ES-I3 (cell line): ENCODE data around the gene WNK1.

ENCODE experiments used
- H3K36me3 ChIP-seq: 2 replicates; pipeline ENCODE4 v1.6.1; 2013; ENCODE audit warnings: mild to moderate bottlenecking, low read length, control low read depth, moderate library complexity; ENCODE audit not compliant: insufficient read depth
- H3K4me1 ChIP-seq: 2 replicates; pipeline ENCODE4 v1.6.1; 2013; ENCODE audit warnings: mild to moderate bottlenecking, control low read depth, low read length; ENCODE audit not compliant: insufficient read depth
- H3K9ac ChIP-seq: 2 replicates; pipeline ENCODE4 v1.6.1; 2013; ENCODE audit warnings: low read depth, mild to moderate bottlenecking, low read length, moderate library complexity
- H3K9me3 ChIP-seq: 2 replicates; pipeline ENCODE4 v1.6.1; 2013; ENCODE audit warnings: mild to moderate bottlenecking, low read length, moderate library complexity; ENCODE audit not compliant: control insufficient read depth, insufficient read depth

WNK1 gene

DNA sequence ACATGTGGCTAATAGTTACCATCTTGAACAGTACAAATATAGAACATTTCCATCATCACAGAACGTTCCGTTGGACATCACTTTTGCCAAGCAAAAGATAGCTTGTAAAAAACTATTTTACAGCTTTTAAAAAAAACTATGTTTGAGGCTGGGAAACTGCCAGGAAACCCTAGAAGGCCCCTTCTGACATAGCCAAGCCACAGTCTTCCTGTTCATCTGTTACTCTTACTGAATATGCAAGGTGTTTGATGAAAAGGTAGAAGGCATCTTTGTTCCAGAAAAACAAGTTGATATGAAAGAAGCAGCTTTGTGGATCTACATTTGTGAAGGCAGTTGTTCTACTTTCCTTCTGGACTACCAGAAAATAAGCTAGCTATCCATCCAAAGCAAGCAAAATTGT is 23.6 kb upstream of the WNK1 start:
- H3K9me3 ChIP-seq = no peaks in the 10 kb centered on the region
- peaks cover 5% of the 10 kb centered on the region; the same call in 1 of the 2 replicates for H3K4me1 ChIP-seq
- no peak overlapping the region for H3K9ac ChIP-seq

DNA sequence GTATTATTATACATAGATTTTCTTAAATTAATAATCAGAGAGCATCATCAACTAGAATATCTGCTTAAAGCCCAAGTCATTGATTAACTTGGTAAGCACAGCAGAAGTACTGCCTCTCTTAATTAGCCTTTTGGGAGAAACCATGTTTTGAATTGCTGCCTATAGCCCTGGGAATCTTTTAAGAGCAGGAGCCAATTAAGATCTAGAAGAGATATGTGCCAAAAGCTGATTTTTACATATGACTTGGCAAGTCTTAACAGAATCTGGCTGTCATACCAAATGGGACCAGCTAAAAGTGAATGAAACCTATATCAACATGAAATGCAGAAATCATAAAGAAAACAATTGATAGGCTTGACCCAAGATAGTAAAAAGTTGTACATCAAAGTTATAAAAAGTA is 23.2 kb upstream of the WNK1 start:
- Histone ChIP-seq H3K36me3 (no peaks in the 10 kb centered on the region), H3K9ac (no peak overlapping the region), H3K9me3 (no peaks in the 10 kb centered on the region), H3K4me1 (peaks cover 2% of the 10 kb centered on the region; the same call in 1 of the 2 replicates)

More for the DNA sequence above, 23.6 kb upstream of the WNK1 start:
- H3K36me3 ChIP-seq = no peaks in the 10 kb centered on the region

DNA sequence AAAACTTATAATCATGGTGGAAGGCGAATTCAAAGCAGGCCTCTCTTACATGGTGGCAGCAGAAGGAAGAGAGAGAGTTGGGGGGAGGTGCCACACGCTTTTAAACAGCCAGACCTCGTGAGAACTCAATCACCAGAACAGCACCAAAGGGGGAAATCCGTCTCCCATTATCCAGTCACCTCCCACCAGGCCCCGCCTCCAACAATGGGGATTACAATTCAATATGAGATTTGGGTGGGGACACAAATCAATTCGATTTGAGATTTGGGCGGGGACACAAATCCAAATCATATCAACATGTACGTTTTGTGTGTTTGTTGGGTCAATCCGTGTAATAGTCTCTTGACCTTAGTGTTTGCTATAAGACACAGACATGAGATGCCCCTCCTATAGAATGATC is 21.8 kb upstream of the WNK1 start:
- H3K9ac ChIP-seq = no peak overlapping the region
- H3K36me3 ChIP-seq = no peaks in the 10 kb centered on the region
- no peaks in the 10 kb centered on the region for H3K4me1 ChIP-seq
- H3K9me3 ChIP-seq = no peaks in the 10 kb centered on the region

DNA sequence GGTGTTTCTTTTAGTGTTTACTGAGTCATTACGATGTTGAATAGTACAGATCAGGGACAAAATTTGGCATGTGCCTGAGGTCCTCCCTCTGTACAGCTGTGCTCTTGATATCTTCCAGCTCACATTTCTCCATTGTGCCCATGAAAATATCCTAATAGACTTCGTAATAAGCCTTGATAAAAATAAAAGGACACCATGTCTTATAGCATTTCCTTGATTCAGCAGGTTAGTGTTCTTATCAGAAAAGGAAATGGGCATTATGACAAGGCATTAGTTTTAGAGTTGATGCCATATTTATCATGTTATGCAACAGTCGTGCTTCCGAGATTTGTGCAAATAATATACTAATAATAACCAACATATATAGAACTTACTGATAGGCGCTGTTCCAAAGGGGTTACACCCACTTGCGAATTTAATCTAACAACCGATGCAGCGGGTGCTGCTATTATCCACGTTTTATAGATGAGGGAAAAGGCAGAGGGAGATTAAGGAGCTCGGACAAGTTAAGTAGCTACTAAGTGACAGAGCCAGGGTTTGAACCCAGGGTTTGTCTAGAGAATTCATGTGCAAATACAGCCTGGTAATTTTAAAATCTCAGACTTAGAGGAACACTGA is 15.1 kb upstream of the WNK1 start:
- H3K36me3 ChIP-seq = no peaks in the 10 kb centered on the region
- no peaks in the 10 kb centered on the region for H3K9me3 ChIP-seq
- H3K4me1 ChIP-seq = no peaks in the 10 kb centered on the region
- no peak overlapping the region for H3K9ac ChIP-seq

DNA sequence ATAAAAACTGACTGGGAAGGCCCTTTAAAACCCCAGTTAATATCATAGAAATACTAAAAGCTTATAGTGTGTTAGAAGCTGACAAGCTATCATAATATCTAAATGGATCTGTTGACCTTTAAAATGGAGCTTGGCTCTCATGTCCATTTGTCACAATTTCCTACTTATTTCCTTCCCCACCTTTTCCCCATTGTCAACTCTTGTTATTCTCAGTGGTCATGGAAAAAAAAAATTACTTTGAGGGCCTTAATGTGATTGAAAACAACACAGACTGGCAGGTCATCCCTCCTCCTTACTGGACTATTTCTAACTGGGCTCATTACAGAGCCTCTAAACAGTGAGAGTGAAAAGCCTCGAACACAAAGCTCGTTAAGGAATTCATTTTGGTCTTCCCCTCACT is 13.7 kb upstream of the WNK1 start:
- Histone ChIP-seq H3K4me1 (no peaks in the 10 kb centered on the region), H3K9ac (no peak overlapping the region), H3K9me3 (no peaks in the 10 kb centered on the region), H3K36me3 (no peaks in the 10 kb centered on the region)

DNA sequence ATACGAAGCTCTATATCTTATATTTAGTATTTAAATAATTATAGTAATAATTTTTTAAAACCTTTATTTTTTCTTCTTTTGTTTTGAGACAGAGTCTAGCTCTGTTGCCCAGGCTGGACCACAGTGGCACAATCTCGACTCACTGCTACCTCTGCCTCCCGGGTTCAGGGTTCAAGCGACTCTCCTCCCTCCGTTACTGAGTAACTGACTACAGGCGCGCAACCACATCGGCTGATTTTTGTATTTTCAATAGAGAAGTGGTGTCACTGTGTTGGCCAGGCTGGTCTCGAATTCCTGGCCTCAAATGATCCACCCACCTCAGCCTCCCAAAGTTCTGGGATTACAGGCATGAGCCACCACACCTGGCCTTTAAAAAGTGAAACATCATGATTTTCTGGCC is 13.0 kb upstream of the WNK1 start:
- H3K9ac ChIP-seq = no peak overlapping the region
- no peaks in the 10 kb centered on the region for H3K4me1 ChIP-seq
- no peaks in the 10 kb centered on the region for H3K36me3 ChIP-seq
- H3K9me3 ChIP-seq = no peaks in the 10 kb centered on the region

DNA sequence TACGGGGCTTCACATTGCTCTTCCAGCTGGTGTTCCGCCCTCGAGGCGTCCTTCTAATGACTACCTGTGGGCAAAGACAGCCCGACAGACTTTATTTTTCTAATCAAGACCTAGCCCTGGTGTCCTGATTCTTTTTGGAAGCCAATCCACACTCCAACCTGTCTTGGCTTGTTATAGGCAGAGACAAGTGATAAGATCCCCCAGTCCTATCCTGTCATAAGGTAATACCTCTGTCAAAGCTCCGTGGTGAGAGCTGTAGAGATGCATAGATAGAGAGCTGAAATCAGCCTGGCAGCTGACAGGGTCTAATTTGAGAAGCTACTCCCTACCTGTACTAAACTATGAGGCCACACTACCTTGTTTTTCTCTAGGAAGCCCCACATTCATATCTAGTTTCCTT is 11.5 kb upstream of the WNK1 start:
- H3K4me1 ChIP-seq = no peaks in the 10 kb centered on the region
- H3K9me3 ChIP-seq = no peaks in the 10 kb centered on the region
- no peaks in the 10 kb centered on the region for H3K36me3 ChIP-seq
- no peak overlapping the region for H3K9ac ChIP-seq

DNA sequence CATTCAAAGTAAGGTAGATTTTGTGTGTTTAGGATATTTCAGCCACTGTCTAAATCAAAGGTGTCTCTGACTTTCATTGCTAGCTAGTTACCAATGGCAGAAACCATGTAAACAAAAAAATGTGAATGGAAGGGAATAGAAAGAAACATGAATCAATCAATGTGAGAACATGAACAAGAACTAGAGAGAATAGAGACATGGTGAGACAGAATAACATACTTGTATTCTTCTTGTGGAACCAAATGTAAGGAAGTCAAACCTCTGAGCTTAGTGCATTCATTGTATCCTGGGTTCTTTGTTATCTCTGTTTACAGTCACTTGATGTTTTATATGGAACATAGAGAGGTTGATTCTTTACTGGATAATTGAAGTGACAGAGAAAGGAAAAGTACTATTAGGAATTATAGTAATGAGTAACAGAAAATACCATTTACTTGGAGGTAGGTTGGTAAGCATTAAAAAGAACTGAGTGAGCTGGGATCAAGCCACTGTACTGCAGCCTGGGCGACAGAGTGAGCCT is 2.6 kb upstream of the WNK1 start:
- H3K4me1 ChIP-seq = peaks cover 7% of the 10 kb centered on the region; the same call in 1 of the 2 replicates
- H3K9me3 ChIP-seq = no peaks in the 10 kb centered on the region
- no peak overlapping the region for H3K9ac ChIP-seq
- no peaks in the 10 kb centered on the region for H3K36me3 ChIP-seq

DNA sequence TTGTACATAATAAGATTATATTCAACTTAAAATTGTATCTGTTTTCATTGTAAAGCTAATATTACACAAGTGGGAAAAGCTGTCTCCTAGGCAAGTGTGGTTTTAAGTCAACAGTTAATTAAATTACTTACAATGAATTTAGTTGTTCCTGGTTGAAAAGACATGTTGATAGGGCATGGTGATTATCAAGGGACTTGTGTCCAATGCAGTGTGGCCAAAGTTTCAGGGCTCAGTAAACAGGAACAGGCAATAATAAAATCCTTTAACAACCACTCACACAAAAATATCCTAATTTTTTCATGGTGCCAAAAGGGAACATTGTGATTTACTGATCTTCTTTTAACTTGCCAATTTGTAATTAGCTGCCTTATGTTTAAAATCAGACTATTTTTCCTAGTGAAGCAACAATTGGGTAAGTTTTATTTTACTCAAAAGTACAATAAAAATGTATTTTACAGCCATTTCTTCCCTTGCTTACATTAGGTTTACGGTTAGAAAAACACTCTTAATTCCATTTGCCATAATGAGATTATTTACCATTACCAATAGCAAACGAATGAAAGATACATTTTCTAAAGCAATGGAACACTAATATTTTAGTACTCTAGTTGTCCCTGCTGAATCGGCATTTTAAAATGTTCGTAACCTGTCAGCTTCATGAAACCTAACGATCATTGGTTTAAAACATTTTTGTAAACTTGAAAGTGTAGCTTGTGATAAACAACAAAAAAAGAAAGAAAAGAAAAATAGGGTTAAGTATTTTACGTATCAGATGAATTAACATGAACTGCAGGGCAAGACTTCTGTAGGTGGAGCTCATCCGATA is 1.8 kb upstream of the WNK1 start:
- Histone ChIP-seq H3K9ac (peak overlapping the region; percentile 51), H3K4me1 (peaks cover 7% of the 10 kb centered on the region; the same call in 1 of the 2 replicates), H3K9me3 (no peaks in the 10 kb centered on the region), H3K36me3 (no peaks in the 10 kb centered on the region)

DNA sequence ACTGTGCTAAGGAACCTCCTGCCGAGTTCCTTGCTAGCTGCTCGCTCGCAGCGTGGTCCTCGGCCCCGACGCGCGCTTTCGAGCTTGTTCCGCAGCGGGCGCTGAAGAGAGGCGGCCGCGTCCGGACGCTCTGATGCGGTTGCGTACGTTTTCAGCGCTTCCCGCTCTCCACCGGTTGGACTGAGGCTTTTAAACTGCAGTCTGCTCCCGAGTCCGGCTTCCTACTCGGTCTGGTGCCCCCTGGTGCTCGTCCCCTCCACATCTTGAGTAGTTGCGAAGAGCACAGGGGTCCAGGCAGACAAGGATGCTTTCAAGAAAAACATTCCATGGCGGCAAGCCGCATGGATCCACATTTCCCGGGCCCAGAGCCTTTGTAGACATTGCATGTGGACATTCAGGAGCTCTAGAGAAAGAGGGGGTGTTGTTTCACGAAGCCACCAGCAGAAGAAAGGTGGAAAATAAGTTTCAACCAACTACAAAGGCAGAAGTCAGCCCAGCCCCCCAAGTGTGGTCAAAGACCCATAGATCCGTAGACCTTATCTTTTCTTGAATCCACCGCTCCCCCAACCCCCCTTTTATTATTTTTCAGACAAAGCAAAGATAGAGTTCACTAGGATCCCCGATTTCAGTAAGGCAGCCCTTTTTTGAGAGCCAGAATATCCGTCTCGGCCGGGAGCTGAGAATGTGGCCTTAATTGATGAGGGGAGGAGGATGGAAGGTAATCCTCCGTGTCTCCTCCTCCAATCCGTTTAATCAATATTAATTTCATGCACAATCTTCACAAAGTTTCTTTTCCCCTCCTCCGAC is 984 bp upstream of the WNK1 start:
- peak overlapping the region; percentile 51 for H3K9ac ChIP-seq
- no peaks in the 10 kb centered on the region for H3K9me3 ChIP-seq
- H3K4me1 ChIP-seq = peaks cover 7% of the 10 kb centered on the region; the same call in 1 of the 2 replicates
- H3K36me3 ChIP-seq = no peaks in the 10 kb centered on the region

DNA sequence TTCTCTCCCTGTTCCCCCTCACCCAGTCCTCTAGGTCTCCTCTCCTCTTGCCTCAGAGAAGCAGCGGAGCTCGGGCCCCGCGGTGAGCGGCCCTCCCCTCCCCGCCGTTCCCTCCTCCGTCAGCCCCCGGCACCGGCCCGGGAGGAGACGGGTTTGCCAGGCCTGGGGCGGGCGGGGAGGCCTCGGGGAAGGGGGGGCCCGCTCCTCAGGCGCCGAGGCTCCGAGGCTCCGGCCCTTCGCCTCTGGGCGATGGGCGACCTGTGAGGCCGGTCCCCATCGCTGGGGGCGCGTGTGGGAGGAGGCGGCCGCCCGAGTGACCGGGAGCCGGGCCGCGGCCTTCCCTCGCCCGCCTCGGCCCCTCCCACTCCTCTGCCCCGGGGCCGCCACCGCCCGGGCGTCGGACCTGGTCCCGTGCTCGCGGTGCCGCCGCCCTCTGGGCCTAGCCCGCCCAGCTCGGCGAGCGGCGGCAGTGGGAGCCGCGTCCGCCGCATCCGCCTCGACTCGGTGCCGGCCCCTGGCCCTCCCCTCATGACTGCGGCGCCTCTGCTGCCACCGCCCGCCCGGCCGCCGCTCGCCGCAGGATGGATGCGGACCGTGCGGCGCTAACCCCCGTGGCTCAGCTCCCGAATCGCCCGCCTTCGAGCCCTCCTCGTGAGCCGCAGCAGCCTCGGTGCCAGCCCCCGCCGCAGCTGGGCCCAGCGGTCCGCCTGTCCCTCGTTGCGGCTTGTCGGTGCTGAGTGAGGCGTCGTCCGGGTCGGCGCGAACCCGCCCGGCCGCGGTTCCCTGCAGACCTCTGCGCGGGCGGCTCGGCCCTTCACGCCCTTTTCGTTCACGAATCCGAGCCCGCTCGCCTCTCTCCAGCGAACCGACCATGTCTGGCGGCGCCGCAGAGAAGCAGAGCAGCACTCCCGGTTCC is 574 bp downstream of the WNK1 start:
- Histone ChIP-seq H3K9ac (peak overlapping the region; percentile 81), H3K4me1 (peaks cover 7% of the 10 kb centered on the region; the same call in 1 of the 2 replicates), H3K9me3 (no peaks in the 10 kb centered on the region), H3K36me3 (no peaks in the 10 kb centered on the region)

DNA sequence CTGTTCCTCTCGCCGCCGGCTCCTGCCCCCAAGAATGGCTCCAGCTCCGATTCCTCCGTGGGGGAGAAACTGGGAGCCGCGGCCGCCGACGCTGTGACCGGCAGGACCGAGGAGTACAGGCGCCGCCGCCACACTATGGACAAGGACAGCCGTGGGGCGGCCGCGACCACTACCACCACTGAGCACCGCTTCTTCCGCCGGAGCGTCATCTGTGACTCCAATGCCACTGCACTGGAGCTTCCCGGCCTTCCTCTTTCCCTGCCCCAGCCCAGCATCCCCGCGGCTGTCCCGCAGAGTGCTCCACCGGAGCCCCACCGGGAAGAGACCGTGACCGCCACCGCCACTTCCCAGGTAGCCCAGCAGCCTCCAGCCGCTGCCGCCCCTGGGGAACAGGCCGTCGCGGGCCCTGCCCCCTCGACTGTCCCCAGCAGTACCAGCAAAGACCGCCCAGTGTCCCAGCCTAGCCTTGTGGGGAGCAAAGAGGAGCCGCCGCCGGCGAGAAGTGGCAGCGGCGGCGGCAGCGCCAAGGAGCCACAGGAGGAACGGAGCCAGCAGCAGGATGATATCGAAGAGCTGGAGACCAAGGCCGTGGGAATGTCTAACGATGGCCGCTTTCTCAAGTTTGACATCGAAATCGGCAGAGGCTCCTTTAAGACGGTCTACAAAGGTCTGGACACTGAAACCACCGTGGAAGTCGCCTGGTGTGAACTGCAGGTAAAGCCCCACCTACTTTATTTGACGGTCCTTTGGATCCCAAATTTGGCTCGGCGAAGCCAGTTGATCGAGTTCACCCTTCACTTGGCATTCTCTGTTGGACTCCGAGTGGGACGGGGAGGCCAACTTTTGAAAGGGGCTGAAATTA is 1.5 kb downstream of the WNK1 start:
- H3K9me3 ChIP-seq = no peaks in the 10 kb centered on the region
- H3K9ac ChIP-seq = peak overlapping the region; percentile 81
- no peaks in the 10 kb centered on the region for H3K36me3 ChIP-seq
- peaks cover 7% of the 10 kb centered on the region; the same call in 1 of the 2 replicates for H3K4me1 ChIP-seq

DNA sequence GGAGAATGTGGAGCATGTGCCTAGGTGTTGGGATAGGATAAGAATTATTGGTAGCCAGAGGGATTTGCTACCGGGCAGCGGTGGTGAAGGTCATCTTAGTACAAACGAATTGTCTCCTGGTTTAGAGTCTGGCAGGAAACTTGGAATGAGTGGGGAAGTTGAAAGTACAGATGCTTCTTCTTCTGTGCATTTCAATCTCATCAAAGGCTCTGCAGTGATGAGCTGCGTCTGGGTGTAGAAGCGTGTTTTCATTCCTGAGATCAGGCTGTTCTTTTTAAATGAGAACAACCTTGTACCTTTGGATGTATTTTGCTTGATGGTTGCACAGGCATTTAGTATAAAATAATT is 2.1 kb downstream of the WNK1 start:
- Histone ChIP-seq H3K9ac (peak overlapping the region; percentile 81; the same call in 1 of the 2 replicates), H3K4me1 (peaks cover 7% of the 10 kb centered on the region; the same call in 1 of the 2 replicates), H3K9me3 (no peaks in the 10 kb centered on the region), H3K36me3 (no peaks in the 10 kb centered on the region)
